K562 (cell line): Measurements from ENCODE around the gene PTPN9. TPM values are rescaled to one million over a fixed set of nuclear protein-coding genes. Genes with fewer than 3 reads are reported as not detected.

Experiments
- ARID2 ChIP-seq: fragments of 450-650 bp; IDR thresholded peaks from 2 replicates; pipeline ENCODE4 v1.6.1; 2017; ENCODE audit warnings: antibody characterized with exemption, mild to moderate bottlenecking
- BCL6 ChIP-seq: fragments of 250-450 bp; sonication (Bioruptor Pico); IDR thresholded peaks from 2 replicates; pipeline ENCODE4 v1.4.0; 2020
- CEBPZ ChIP-seq: fragments of 150-350 bp; IDR thresholded peaks from 2 replicates; pipeline ENCODE4 v1.6.1; 2014; ENCODE audit warnings: low read depth, mild to moderate bottlenecking, low read length, borderline replicate concordance
- CREB3L1 ChIP-seq: fragments of 450-650 bp; IDR thresholded peaks from 2 replicates; pipeline ENCODE4 v1.6.1; 2014; ENCODE audit warnings: low read depth, mild to moderate bottlenecking, moderate library complexity, borderline replicate concordance
- CREB5 ChIP-seq: fragments of 250-450 bp; sonication (Bioruptor Pico); IDR thresholded peaks from 2 replicates; pipeline ENCODE4 v1.5.0; 2020; ENCODE audit warnings: mild to moderate bottlenecking
- CREBBP ChIP-seq: IDR thresholded peaks from one replicate; pipeline ENCODE4 v1.6.1; 2012; ENCODE audit warnings: low read depth, mild to moderate bottlenecking, control low read depth, inconsistent platforms, low read length
- E2F3 ChIP-seq: fragments of 250-450 bp; sonication (Bioruptor Pico); IDR thresholded peaks from 2 replicates; pipeline ENCODE4 v1.4.0; 2020; ENCODE audit warnings: mild to moderate bottlenecking
- ETS1 ChIP-seq: conservative IDR thresholded peaks from 2 replicates; pipeline ENCODE4 v1.6.1; 2011; ENCODE audit warnings: low read depth, mild to moderate bottlenecking, low read length; ENCODE audit not compliant: control insufficient read depth
- FOXA3 ChIP-seq, 2 experiments: fragments of 450-650 bp in 1 of 2; sonication (generic) in 1 of 2; formaldehyde crosslinking; IDR thresholded peaks in 1 of 2; conservative IDR thresholded peaks in 1 of 2; 2 replicates each; pipeline versions ENCODE4 v1.4.0 to v1.8.0; 2020 to 2022; ENCODE audit warnings: mild to moderate bottlenecking in 2 of 2, missing genetic modification reagents in 1 of 2
- MEF2D ChIP-seq: conservative IDR thresholded peaks from 2 replicates; pipeline ENCODE4 v1.6.1; 2016; ENCODE audit warnings: low read depth, missing genetic modification characterization, missing compliant biosample characterization
- PREB ChIP-seq: sonication (generic); formaldehyde crosslinking; IDR thresholded peaks from 2 replicates; pipeline ENCODE4 v1.8.1; 2023; ENCODE audit warnings: mild to moderate bottlenecking, missing genetic modification reagents
- PTRF ChIP-seq: fragments of 450-650 bp; IDR thresholded peaks from 2 replicates; pipeline ENCODE4 v1.6.1; 2016; ENCODE audit warnings: mild to moderate bottlenecking, missing genetic modification characterization, missing compliant biosample characterization
- RFX5 ChIP-seq: IDR thresholded peaks from 2 replicates; pipeline ENCODE4 v1.6.1; 2011; ENCODE audit warnings: low read depth, mild to moderate bottlenecking, improper control_type of control experiment, low read length
- SMAD4 ChIP-seq: fragments of 250-450 bp; sonication (Bioruptor Pico); conservative IDR thresholded peaks from 2 replicates; pipeline ENCODE4 v1.8.0; 2021; ENCODE audit warnings: inconsistent platforms, mild to moderate bottlenecking, moderate library complexity
- SMARCA5 ChIP-seq: fragments of 450-650 bp; IDR thresholded peaks from 2 replicates; pipeline ENCODE4 v1.6.1; 2016
- ZBTB33 ChIP-seq: sonication (generic); formaldehyde crosslinking; IDR thresholded peaks from 2 replicates; pipeline ENCODE4 v1.8.1; 2023; ENCODE audit warnings: mild to moderate bottlenecking, missing genetic modification reagents
- polyA plus RNA-seq, 8 experiments: library from polyadenylated mRNA; depleted of rRNA in 4 of 8; stranded (reverse) in 5 of 8; unstranded in 3 of 8; fragments of >200 nt; fragmentation: Nextera tagmentation in 2 of 8; fragmentation: Illumina TruSeq in 1 of 8; extraction: Ambion mirVana in 2 of 8; extraction: Trizol in 1 of 8; gene quantifications; 2 replicates each; pipeline versions ENCODE4 v1.2.1 to v1.2.3, GENCODE V29; 2011 to 2014; ENCODE audit warnings: inconsistent platforms in 1 of 8, missing spikeins in 1 of 8
- total RNA-seq, 7 experiments: library from RNA; depleted of rRNA in 6 of 7; stranded (reverse); fragments of >200 nt in 6 of 7; fragmentation: Illumina TruSeq in 2 of 7; extraction: Trizol in 2 of 7; gene quantifications; 2 replicates each; pipeline versions ENCODE4 v1.2.1 to v1.2.3, GENCODE V29; 2011 to 2021; ENCODE audit warnings: low replicate concordance in 1 of 7

The PTPN9 gene
- total and polyA plus RNA-seq, 9 of the 15 experiments (the other 6 are each of a cell fraction or from before 2014, with no cell fraction given), result 5.0 to 24.0 (median 14.2) TPM

GRCh38 chr15:75453703-75454470 is 125.2 kb downstream of the PTPN9 start (continued):
- TF ChIP-seq CREB5 (CRISPR knock-in tag), result no peak
- TF ChIP-seq CEBPZ, result no peak
- no peak for TF ChIP-seq MEF2D
- no peak for TF ChIP-seq CREBBP
- TF ChIP-seq SMAD4 (CRISPR knock-in tag), result peak; percentile 92
- TF ChIP-seq PTRF, result no peak
- no peak for TF ChIP-seq PREB (CRISPR knock-in tag)
- no peak for TF ChIP-seq ZBTB33
- TF ChIP-seq E2F3 (CRISPR knock-in tag), result peak; percentile 80
- peak; percentile 56; the same call in 1 of the 2 replicates for TF ChIP-seq RFX5
- TF ChIP-seq CREB3L1, result peak; percentile 69; the same call in 1 of the 2 replicates
- no peak for TF ChIP-seq BCL6
- TF ChIP-seq ETS1, result peak; percentile 35; the same call in 1 of the 2 replicates
- no peak for TF ChIP-seq SMARCA5
- no peak for TF ChIP-seq ARID2
- peak in 1 of 2 experiments; percentile 68; a peak in 1 of 4 replicates for TF ChIP-seq FOXA3 (CRISPR knock-in tag; conservative IDR thresholded peaks at IDR 0.05 in 1 of 2, IDR thresholded peaks at IDR 0.05 in 1 of 2)
